ENCODE measurements around the gene ACTL7A.

DNA sequence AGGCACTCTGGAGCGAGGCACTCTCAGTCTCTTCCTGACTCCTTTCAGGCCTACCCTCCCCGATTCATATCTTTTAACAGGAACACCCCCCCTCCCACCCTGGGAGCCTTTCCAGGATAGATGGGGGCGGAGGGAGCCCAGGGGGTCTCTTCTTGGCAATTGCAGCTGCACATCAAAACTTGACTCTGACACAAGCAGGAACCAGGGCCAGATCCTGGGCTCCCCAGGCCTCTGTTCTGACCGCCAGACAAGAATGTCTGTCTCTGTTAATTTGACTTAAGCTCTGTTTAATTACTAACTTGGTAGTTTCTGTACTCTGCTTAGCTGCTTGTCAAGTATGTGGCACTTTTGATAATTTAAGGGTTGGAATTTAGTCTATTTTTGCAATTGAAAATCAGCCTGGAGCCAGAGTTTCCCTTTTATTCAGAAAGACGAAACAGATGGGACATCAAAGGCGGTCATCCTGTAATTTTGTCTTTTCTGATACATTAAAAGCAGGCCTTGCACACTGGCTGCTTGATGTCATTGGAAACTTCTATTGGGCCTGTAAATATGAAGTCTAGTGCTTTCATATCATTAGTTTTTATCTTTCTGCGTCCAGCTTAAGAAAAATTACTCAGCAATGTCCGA lies 49.6 kb upstream of the ACTL7A start:
- TF ChIP-seq, protein P1, sequence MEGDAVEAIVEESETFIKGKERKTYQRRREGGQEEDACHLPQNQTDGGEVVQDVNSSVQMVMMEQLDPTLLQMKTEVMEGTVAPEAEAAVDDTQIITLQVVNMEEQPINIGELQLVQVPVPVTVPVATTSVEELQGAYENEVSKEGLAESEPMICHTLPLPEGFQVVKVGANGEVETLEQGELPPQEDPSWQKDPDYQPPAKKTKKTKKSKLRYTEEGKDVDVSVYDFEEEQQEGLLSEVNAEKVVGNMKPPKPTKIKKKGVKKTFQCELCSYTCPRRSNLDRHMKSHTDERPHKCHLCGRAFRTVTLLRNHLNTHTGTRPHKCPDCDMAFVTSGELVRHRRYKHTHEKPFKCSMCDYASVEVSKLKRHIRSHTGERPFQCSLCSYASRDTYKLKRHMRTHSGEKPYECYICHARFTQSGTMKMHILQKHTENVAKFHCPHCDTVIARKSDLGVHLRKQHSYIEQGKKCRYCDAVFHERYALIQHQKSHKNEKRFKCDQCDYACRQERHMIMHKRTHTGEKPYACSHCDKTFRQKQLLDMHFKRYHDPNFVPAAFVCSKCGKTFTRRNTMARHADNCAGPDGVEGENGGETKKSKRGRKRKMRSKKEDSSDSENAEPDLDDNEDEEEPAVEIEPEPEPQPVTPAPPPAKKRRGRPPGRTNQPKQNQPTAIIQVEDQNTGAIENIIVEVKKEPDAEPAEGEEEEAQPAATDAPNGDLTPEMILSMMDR (IDR thresholded peaks at IDR 0.05): no peak
- no peak for TF ChIP-seq EZH2 (IDR thresholded peaks at IDR 0.05; ENCODE audit: borderline replicate concordance, insufficient read depth, low read depth, low read length, poor library complexity, severe bottlenecking)

Data from B cell (primary cell).